Measurements from ENCODE around the gene EZR. TPM values are rescaled to one million over a fixed set of nuclear protein-coding genes. Genes with fewer than 3 reads are reported as not detected.

The EZR gene
- total and polyA plus RNA-seq, 2 of the 8 experiments (the other 6 are each of a cell fraction or from before 2014, with no cell fraction given) = 122 to 286 TPM

GRCh38 chr6:158831571-158831970 lies 12.4 kb upstream of the EZR start (continued):
- TF ChIP-seq USF2 (IDR thresholded peaks at IDR 0.05; ENCODE audit: low read length) = no peak
